Osteocyte (in vitro differentiated cells): ENCODE data around the gene ARVCF. TPM values are rescaled to one million over a fixed set of nuclear protein-coding genes. Genes with fewer than 3 reads are reported as not detected.

ENCODE experiments used
- DNase-seq: peaks from one replicate; pipeline ENCODE4 v3.0.0; 2021; ENCODE audit warnings: mixed read lengths; ENCODE audit not compliant: unreplicated experiment; ENCODE audit errors: extremely low spot score
- H3K27ac Mint-ChIP-seq: one replicate; pipeline ENCODE4 v1.8.0; 2021; ENCODE audit warnings: mild to moderate bottlenecking, mixed read lengths; ENCODE audit not compliant: unreplicated experiment
- H3K27me3 Mint-ChIP-seq: one replicate; pipeline ENCODE4 v1.8.0; 2021; ENCODE audit warnings: mixed read lengths; ENCODE audit not compliant: unreplicated experiment
- H3K36me3 Mint-ChIP-seq: one replicate; pipeline ENCODE4 v1.8.0; 2021; ENCODE audit warnings: mixed read lengths; ENCODE audit not compliant: unreplicated experiment
- H3K4me1 Mint-ChIP-seq: one replicate; pipeline ENCODE4 v1.8.0; 2021; ENCODE audit warnings: mixed read lengths; ENCODE audit not compliant: unreplicated experiment
- H3K4me3 Mint-ChIP-seq: one replicate; pipeline ENCODE4 v1.8.0; 2021; ENCODE audit warnings: mild to moderate bottlenecking, moderate library complexity, mixed read lengths; ENCODE audit not compliant: unreplicated experiment
- H3K9me3 Mint-ChIP-seq: one replicate; pipeline ENCODE4 v1.8.0; 2021; ENCODE audit warnings: mixed read lengths; ENCODE audit not compliant: unreplicated experiment
- total RNA-seq: library from RNA; stranded (reverse); gene quantifications from 2 replicates; pipeline ENCODE4 v1.2.1, GENCODE V29; 2021
- TF ChIP-seq, protein P1 (sequence below): fragments of 200-600 bp; sonication (generic); IDR thresholded peaks from 2 replicates; pipeline ENCODE4 v1.5.0; 2021; ENCODE audit warnings: antibody characterized with exemption, mild to moderate bottlenecking, moderate library complexity

The ARVCF gene
- total RNA-seq, 1 donor from 2014 or later: 29.3 TPM

DNA sequence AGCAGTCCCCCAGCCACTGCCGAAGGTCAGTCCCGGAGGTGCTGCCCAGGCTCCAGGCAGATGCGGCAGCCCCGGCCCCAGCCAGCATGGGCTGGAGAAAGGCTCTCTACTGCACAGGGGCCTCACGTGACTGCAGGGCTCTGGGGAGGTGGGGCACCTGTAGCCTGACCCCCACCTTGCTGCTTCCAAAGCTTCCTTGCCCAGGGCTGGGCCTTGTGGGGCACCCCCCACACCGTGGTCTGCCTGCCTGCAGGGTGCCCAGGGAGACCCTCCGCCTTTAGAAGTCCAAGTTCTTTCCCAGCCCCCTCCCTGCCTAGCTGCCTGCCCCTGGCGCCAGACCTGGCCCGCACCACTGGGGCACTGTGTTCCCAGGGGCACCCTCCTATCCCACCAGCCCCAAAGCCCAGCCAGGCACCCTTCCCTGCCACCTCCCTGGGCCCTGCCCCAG lies 46.6 kb downstream of the ARVCF start:
- H3K4me3 Mint-ChIP-seq: no peak overlapping the region
- H3K27ac Mint-ChIP-seq: no peak overlapping the region
- H3K9me3 Mint-ChIP-seq: no peaks in the 10 kb centered on the region
- H3K4me1 Mint-ChIP-seq: peaks cover 6% of the 10 kb centered on the region
- TF ChIP-seq, protein P1, sequence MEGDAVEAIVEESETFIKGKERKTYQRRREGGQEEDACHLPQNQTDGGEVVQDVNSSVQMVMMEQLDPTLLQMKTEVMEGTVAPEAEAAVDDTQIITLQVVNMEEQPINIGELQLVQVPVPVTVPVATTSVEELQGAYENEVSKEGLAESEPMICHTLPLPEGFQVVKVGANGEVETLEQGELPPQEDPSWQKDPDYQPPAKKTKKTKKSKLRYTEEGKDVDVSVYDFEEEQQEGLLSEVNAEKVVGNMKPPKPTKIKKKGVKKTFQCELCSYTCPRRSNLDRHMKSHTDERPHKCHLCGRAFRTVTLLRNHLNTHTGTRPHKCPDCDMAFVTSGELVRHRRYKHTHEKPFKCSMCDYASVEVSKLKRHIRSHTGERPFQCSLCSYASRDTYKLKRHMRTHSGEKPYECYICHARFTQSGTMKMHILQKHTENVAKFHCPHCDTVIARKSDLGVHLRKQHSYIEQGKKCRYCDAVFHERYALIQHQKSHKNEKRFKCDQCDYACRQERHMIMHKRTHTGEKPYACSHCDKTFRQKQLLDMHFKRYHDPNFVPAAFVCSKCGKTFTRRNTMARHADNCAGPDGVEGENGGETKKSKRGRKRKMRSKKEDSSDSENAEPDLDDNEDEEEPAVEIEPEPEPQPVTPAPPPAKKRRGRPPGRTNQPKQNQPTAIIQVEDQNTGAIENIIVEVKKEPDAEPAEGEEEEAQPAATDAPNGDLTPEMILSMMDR: no peak
- DNase-seq: no peak
- H3K36me3 Mint-ChIP-seq: peaks cover 7% of the 10 kb centered on the region
- no peaks in the 10 kb centered on the region for H3K27me3 Mint-ChIP-seq

DNA sequence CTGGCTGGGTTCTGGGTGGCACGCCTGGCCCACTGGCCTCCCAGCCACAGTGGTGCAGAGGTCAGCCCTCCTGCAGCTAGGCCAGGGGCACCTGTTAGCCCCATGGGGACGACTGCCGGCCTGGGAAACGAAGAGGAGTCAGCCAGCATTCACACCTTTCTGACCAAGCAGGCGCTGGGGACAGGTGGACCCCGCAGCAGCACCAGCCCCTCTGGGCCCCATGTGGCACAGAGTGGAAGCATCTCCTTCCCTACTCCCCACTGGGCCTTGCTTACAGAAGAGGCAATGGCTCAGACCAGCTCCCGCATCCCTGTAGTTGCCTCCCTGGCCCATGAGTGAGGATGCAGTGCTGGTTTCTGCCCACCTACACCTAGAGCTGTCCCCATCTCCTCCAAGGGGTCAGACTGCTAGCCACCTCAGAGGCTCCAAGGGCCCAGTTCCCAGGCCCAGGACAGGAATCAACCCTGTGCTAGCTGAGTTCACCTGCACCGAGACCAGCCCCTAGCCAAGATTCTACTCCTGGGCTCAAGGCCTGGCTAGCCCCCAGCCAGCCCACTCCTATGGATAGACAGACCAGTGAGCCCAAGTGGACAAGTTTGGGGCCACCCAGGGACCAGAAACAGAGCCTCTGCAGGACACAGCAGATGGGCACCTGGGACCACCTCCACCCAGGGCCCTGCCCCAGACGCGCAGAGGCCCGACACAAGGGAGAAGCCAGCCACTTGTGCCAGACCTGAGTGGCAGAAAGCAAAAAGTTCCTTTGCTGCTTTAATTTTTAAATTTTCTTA lies 47.3 kb downstream of the ARVCF start:
- TF ChIP-seq, protein P1: no peak
- Mint-ChIP-seq H3K36me3 (peaks cover 7% of the 10 kb centered on the region), H3K9me3 (no peaks in the 10 kb centered on the region), H3K4me1 (peaks cover 2% of the 10 kb centered on the region), H3K27me3 (no peaks in the 10 kb centered on the region), H3K4me3 (no peak overlapping the region), H3K27ac (no peak overlapping the region)
- no peak for DNase-seq

DNA sequence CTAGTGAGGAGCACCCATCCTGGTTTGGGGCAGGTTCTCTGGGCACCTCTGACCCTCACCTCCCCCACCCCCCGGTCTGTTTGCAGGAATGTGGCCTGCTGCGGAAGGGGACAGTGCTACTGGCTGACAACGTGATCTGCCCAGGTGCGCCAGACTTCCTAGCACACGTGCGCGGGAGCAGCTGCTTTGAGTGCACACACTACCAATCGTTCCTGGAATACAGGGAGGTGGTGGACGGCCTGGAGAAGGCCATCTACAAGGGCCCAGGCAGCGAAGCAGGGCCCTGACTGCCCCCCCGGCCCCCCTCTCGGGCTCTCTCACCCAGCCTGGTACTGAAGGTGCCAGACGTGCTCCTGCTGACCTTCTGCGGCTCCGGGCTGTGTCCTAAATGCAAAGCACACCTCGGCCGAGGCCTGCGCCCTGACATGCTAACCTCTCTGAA lies 48.2 kb downstream of the ARVCF start:
- H3K4me1 Mint-ChIP-seq: peaks cover 2% of the 10 kb centered on the region
- TF ChIP-seq, protein P1: no peak
- no peaks in the 10 kb centered on the region for H3K9me3 Mint-ChIP-seq
- no peak overlapping the region for H3K27ac Mint-ChIP-seq
- peaks cover 7% of the 10 kb centered on the region for H3K36me3 Mint-ChIP-seq
- DNase-seq: no peak
- H3K27me3 Mint-ChIP-seq: no peaks in the 10 kb centered on the region
- no peak overlapping the region for H3K4me3 Mint-ChIP-seq

DNA sequence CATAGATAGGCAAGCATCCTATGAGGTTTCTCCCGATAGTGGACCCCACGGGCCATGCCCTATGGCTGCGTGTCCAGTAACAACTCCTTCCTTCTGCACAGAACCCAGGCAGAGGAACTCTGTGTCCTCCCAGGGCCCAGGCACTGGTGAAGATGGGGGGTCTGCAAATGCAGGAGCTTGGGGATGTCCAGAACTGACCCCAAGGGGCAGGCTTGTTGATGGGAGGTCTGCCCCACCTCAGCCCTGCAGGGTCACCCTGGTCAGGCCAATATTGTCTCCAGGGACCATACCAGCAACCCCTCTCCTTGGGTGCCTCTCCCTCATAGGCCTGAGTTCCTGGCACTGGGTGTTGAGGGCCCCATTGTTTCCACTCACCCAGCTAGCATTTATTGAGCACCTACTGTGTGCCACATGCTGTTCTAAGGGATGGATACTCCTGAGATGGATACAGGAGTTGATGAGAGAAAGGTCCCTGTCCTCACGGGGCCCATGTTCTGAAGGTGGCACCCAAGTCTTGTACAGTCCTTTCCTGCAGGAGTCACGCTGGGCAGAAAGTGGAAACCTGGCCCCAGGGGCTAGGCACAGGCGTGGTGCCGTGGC lies 48.7 kb downstream of the ARVCF start:
- no peak overlapping the region for H3K4me3 Mint-ChIP-seq
- H3K27me3 Mint-ChIP-seq: no peaks in the 10 kb centered on the region
- peaks cover 7% of the 10 kb centered on the region for H3K36me3 Mint-ChIP-seq
- H3K27ac Mint-ChIP-seq: no peak overlapping the region
- no peaks in the 10 kb centered on the region for H3K9me3 Mint-ChIP-seq
- TF ChIP-seq, protein P1: no peak
- DNase-seq: no peak
- H3K4me1 Mint-ChIP-seq: peaks cover 2% of the 10 kb centered on the region
